DOHH2 (cell line): ENCODE data around the gene NAA38.

Source experiments
- H3F3A ChIP-seq: fragments of 200-600 bp; sonication (generic), shearing (Covaris generic); 2 replicates; pipeline ENCODE4 v1.6.0; 2016; ENCODE audit warnings: antibody characterized with exemption, mild to moderate bottlenecking; ENCODE audit not compliant: control insufficient read depth, insufficient read depth
- H3K27ac ChIP-seq: fragments of 200-600 bp; sonication (generic); 2 replicates; pipeline ENCODE4 v1.5.1; 2014; ENCODE audit warnings: low read depth, mild to moderate bottlenecking, low read length, moderate library complexity
- H3K27me3 ChIP-seq: fragments of 200-600 bp; sonication (generic); 2 replicates; pipeline ENCODE4 v1.6.1; 2014; ENCODE audit warnings: mild to moderate bottlenecking, low read length, mixed read lengths; ENCODE audit not compliant: control insufficient read depth
- H3K36me3 ChIP-seq: fragments of 200-600 bp; sonication (generic); 2 replicates; pipeline ENCODE4 v1.6.1; 2014; ENCODE audit warnings: mild to moderate bottlenecking, low read length, moderate library complexity, mixed read lengths; ENCODE audit not compliant: control insufficient read depth
- H3K4me1 ChIP-seq: fragments of 200-600 bp; sonication (generic); 2 replicates; pipeline ENCODE4 v1.6.1; 2014; ENCODE audit warnings: mild to moderate bottlenecking, low read length, mixed read lengths; ENCODE audit not compliant: control insufficient read depth
- H3K4me2 ChIP-seq: fragments of 200-600 bp; sonication (generic); 2 replicates; pipeline ENCODE4 v1.6.0; 2014; ENCODE audit warnings: mild to moderate bottlenecking, low read length, moderate library complexity
- H3K4me3 ChIP-seq: fragments of 200-600 bp; sonication (generic); 2 replicates; pipeline ENCODE4 v1.5.1; 2014; ENCODE audit warnings: mild to moderate bottlenecking, low read length, mixed read lengths
- H3K79me2 ChIP-seq: fragments of 200-600 bp; sonication (generic); 2 replicates; pipeline ENCODE4 v1.6.1; 2014; ENCODE audit warnings: mild to moderate bottlenecking, low read length, mixed read lengths; ENCODE audit not compliant: control insufficient read depth
- H3K9me2 ChIP-seq: fragments of 200-600 bp; sonication (generic); replicated peaks from 2 replicates; pipeline ENCODE4 v1.6.1; 2014; ENCODE audit warnings: mild to moderate bottlenecking, low read length, mixed read lengths; ENCODE audit not compliant: control insufficient read depth
- H3K9me3 ChIP-seq: fragments of 200-600 bp; sonication (generic); 2 replicates; pipeline ENCODE4 v1.6.1; 2014; ENCODE audit warnings: antibody characterized with exemption, low read length, mixed read lengths; ENCODE audit not compliant: control insufficient read depth, insufficient read depth
- H4K20me1 ChIP-seq: fragments of 200-600 bp; sonication (generic); 2 replicates; pipeline ENCODE4 v1.6.0; 2014; ENCODE audit warnings: low read depth, mild to moderate bottlenecking, antibody characterized with exemption, low read length, moderate library complexity; ENCODE audit not compliant: control insufficient read depth, insufficient read depth
- CTCF ChIP-seq: fragments of 200-600 bp; sonication (generic); IDR thresholded peaks from one replicate; pipeline ENCODE4 v1.5.1; 2014; ENCODE audit warnings: antibody characterized with exemption, mild to moderate bottlenecking, low read depth, low read length; ENCODE audit not compliant: poor library complexity, severe bottlenecking
- EZH2phosphoT487 ChIP-seq: fragments of 200-600 bp; sonication (generic); IDR thresholded peaks from 2 replicates; pipeline ENCODE4 v1.6.1; 2017; ENCODE audit warnings: borderline replicate concordance, mild to moderate bottlenecking, antibody characterized with exemption, low read length, moderate library complexity, mixed read lengths

NAA38 gene

GRCh38 chr17:7887482-7888183 is 30.3 kb upstream of the NAA38 start:
- H4K20me1 ChIP-seq = no peaks in the 10 kb centered on the region
- no peaks in the 10 kb centered on the region for H3K27me3 ChIP-seq
- peak overlapping the region; percentile 99 for H3K4me2 ChIP-seq
- peaks cover 63% of the 10 kb centered on the region for H3K36me3 ChIP-seq
- H3K4me3 ChIP-seq = peak overlapping the region; percentile 95
- TF ChIP-seq EZH2phosphoT487 = no peak
- TF ChIP-seq CTCF = no peak
- H3K9me2 ChIP-seq = no peaks in the 10 kb centered on the region
- H3K4me1 ChIP-seq = peaks cover 35% of the 10 kb centered on the region
- peaks cover 73% of the 10 kb centered on the region for H3K79me2 ChIP-seq
- no peaks in the 10 kb centered on the region for H3K9me3 ChIP-seq
- H3K27ac ChIP-seq = peak overlapping the region; percentile 96
- H3F3A ChIP-seq = peaks cover 26% of the 10 kb centered on the region

- Histone ChIP-seq H3K4me3 (peak overlapping the region; percentile 95), H3K9me2 (no peaks in the 10 kb centered on the region), H3K36me3 (peaks cover 66% of the 10 kb centered on the region), H3K27me3 (no peaks in the 10 kb centered on the region), H3K27ac (peak overlapping the region; percentile 96), H3F3A (peaks cover 32% of the 10 kb centered on the region), H3K9me3 (no peaks in the 10 kb centered on the region), H3K4me2 (peak overlapping the region; percentile 99), H4K20me1 (no peaks in the 10 kb centered on the region), H3K4me1 (peaks cover 41% of the 10 kb centered on the region), H3K79me2 (peaks cover 79% of the 10 kb centered on the region)
- no peak for TF ChIP-seq CTCF
- TF ChIP-seq EZH2phosphoT487 = no peak
Observed at GRCh38 chr17:7887038-7887481, 29.7 kb upstream of the NAA38 start.

- Histone ChIP-seq H3K4me2 (peak overlapping the region; percentile 99), H3K36me3 (peaks cover 66% of the 10 kb centered on the region), H3K4me3 (peak overlapping the region; percentile 95), H3K27ac (peak overlapping the region; percentile 96), H3K9me3 (no peaks in the 10 kb centered on the region), H3K4me1 (peaks cover 47% of the 10 kb centered on the region), H3F3A (peaks cover 33% of the 10 kb centered on the region), H4K20me1 (no peaks in the 10 kb centered on the region), H3K9me2 (no peaks in the 10 kb centered on the region), H3K27me3 (no peaks in the 10 kb centered on the region), H3K79me2 (peaks cover 84% of the 10 kb centered on the region)
- no peak for TF ChIP-seq EZH2phosphoT487
- peak; percentile 42 for TF ChIP-seq CTCF
Observed at GRCh38 chr17:7886227-7887037, 29.1 kb upstream of the NAA38 start.
